Thymus (tissue), 11 donors: ENCODE measurements around the gene RHEBL1. TPM values are rescaled to one million over a fixed set of nuclear protein-coding genes. Genes with fewer than 3 reads are reported as not detected.

ENCODE experiments used
- DNase-seq, 9 donors: peaks; one replicate each; pipeline ENCODE4 v3.0.0-alpha.2; 2013; ENCODE audit warnings: low spot score in 9 of 9, low read depth in 6 of 9, missing footprints in 1 of 9
- H3K27ac ChIP-seq, 2 donors: one replicate each; pipeline ENCODE4 v1.5.1; 2013; ENCODE audit warnings: control low read depth in 1 of 2, low read depth in 1 of 2, low read length in 1 of 2, mild to moderate bottlenecking in 1 of 2, moderate library complexity in 1 of 2
- H3K27me3 ChIP-seq, 2 donors: one replicate each; pipeline ENCODE4 v1.5.1; 2013; ENCODE audit warnings: low read length in 1 of 2; ENCODE audit not compliant: control insufficient read depth in 2 of 2, insufficient read depth in 1 of 2
- H3K36me3 ChIP-seq, 2 donors: one replicate each; pipeline ENCODE4 v1.5.1; 2013; ENCODE audit warnings: low read length in 1 of 2, mild to moderate bottlenecking in 1 of 2, moderate library complexity in 1 of 2; ENCODE audit not compliant: control insufficient read depth in 2 of 2, insufficient read depth in 2 of 2
- H3K4me1 ChIP-seq, 2 donors: one replicate each; pipeline ENCODE4 v1.5.1; 2013; ENCODE audit warnings: low read length in 2 of 2; ENCODE audit not compliant: control insufficient read depth in 2 of 2, insufficient read depth in 2 of 2
- H3K4me3 ChIP-seq, 2 donors: one replicate each; pipeline ENCODE4 v1.5.1; 2013; ENCODE audit warnings: low read length in 2 of 2, control low read depth in 1 of 2, mild to moderate bottlenecking in 1 of 2
- H3K9me3 ChIP-seq, 2 donors: one replicate each; pipeline ENCODE4 v1.5.1; 2013; ENCODE audit warnings: low read length in 1 of 2, mild to moderate bottlenecking in 1 of 2; ENCODE audit not compliant: control insufficient read depth in 2 of 2, insufficient read depth in 1 of 2
- WGBS: extraction: QIAGEN DNeasy Blood & Tissue Kit; methylation state at CpG from one replicate; pipeline ENCODE4 v1.1.7; 2013; 5-methylcytosine and 5-hydroxymethylcytosine counted together
- polyA plus RNA-seq: library from polyadenylated mRNA; stranded (reverse); fragments of 200-250 nt; gene quantifications from one replicate; pipeline ENCODE4 v1.2.3, GENCODE V29; 2013
- total RNA-seq: library from RNA; stranded (reverse); fragments of 120-200 nt; gene quantifications from one replicate; pipeline ENCODE4 v1.2.4, GENCODE V29; 2013
- donor health status: healthy.

Gene RHEBL1
- total and polyA plus RNA-seq, 2 donors, result 1.6 to 3.2 TPM

DNA sequence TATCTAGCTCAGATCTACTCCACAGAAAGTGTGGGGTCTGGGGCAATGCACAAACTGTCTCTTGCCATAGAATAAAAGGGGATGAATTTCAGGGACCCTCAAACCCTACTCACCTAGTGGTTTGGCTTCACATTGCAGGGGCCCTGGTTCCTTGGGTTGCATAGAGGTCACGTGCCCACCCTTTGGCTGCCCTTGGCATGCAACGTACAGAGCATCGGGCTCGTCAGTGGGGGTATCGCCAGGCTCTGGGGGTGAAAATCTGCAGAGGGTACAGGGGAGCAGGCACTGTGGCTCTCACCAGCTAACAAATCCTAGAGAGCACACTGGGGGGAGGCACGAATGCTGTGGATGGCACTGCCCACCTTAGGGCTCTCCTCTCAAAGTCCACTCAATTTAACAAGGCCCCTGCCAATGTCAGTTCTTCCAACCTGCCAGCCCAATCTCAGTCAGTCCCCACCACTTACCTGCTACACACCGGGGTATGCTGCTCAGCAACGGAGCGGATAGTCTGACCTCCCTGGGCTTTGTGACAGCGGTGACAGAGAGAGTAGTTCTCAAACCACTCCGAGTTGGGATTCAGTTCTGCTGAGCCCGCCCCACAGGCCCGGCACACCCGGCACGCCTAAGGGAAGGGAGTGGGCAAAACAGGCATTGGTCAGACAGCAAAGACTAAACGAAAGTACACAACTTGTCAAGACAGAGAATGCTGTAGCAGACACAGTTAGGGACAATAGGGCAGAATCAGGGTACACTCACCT is 17.1 kb downstream of the RHEBL1 start:
- DNase-seq, result no peak
- 98% methylated on average over 16 of the region's 16 CpGs for WGBS
- peaks cover 23 to 24% of the 10 kb centered on the region in 2 donors for H3K4me1 ChIP-seq
- H3K9me3 ChIP-seq, result no peaks in the 10 kb centered on the region
- H3K27me3 ChIP-seq, result no peaks in the 10 kb centered on the region
- H3K4me3 ChIP-seq, result no peak overlapping the region
- no peak overlapping the region for H3K27ac ChIP-seq
- peaks cover 74 to 83% of the 10 kb centered on the region in 2 donors for H3K36me3 ChIP-seq

DNA sequence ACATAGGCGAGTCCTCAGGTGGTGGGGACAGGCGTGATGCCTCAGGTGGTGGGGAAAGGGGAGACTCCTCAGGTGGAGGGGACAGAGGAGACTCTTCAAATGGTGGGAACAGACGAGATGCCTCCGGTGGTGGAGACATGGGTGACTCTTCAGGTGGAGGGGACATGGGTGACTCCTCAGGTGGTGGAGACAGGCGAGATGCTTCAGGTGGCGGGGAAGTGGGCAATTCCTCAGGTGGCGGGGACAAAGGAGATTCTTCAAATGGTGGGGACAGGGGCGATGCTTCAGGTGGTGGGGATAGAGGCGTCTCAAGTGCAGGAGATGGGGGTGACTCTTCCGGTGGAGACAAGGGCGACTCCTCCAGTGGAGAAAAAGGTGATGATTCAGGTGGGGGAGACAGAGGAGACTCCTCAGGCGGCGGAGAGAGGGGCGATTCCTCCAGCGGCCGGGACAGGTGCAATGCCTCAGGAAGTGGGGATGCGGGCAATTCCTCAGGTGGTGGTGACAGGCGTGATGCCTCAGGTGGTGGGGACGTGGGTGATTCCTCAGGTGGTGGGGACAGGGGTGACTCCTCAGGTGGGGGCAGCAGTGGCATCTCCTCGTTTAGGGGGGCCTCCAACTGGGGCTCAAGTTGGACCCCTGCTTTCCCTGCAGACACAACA is 17.9 kb downstream of the RHEBL1 start:
- 96% methylated on average over 20 of the region's 20 CpGs for WGBS
- Histone ChIP-seq H3K4me1 (peaks cover 16 to 17% of the 10 kb centered on the region in 2 donors), H3K4me3 (no peak overlapping the region), H3K27ac (no peak overlapping the region), H3K36me3 (peaks cover 81 to 90% of the 10 kb centered on the region in 2 donors), H3K9me3 (no peaks in the 10 kb centered on the region), H3K27me3 (no peaks in the 10 kb centered on the region)
- no peak for DNase-seq

DNA sequence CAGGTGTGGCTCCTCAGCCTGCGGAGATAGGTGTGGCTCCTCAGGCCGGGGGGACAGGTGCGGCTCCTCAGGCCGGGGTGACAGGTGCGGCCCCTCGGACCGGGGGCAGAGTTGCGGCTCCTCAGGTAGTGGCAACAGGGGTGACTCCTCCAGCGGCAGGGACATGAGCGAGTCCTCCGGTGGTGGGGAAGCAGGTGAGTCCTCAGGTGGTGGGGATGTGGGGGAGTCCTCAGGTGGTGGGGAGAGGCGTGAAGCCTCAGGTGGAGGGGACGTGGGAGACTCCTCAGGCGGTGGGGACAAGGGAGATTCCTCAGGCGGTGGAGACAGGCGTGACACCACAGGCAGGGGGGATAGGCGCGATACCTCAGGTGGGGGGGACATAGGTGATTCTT is 18.4 kb downstream of the RHEBL1 start:
- Histone ChIP-seq H3K4me3 (no peak overlapping the region), H3K27me3 (no peaks in the 10 kb centered on the region)
- no peak for DNase-seq

DNA sequence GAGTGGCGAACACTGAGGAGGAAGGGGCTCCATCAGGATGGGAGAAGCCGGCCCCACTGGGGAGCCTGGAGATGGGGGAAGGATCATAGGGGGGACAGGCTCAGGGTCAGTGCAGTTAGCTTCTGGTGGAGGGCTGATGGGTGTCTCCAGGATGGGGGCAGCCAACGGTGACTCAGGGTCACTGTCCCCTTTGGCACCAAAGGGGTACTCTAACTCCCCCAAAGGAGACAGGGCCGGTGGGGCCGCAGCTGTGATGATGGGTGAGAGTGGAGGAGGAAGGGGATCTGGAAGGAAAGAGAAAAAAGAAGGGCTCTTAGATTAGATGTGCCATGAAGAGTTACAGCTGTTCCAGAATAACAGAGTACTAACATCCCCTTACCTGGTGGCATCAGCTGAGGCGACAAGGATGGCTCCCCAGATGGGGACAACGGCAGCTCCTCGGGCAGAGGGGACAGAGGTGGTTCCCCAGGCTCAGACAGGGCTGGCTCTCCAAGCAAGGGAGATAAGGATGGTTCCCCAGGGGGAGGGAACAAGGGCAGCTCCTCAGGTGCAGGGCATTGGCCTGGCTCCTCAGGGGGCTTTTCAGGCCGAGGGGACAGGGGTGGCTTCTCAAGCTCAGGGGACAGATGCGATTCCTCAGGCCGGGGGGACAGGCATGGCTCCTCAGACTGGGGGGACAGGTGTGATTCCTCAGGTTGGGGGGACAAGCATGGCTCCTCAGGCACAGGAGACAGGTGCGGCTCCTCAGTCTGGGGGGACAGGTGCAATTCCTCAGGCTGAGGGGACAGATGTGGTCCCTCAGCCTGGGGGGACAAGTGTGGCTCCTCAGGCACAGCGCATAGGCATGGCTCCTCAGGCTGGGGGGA is 19.0 kb downstream of the RHEBL1 start:
- peaks cover 4 to 7% of the 10 kb centered on the region in 2 donors for H3K4me1 ChIP-seq
- no peak overlapping the region for H3K27ac ChIP-seq
- no peaks in the 10 kb centered on the region for H3K27me3 ChIP-seq
- DNase-seq, result no peak
- no peaks in the 10 kb centered on the region for H3K9me3 ChIP-seq
- peaks cover 91 to 100% of the 10 kb centered on the region in 2 donors for H3K36me3 ChIP-seq
- no peak overlapping the region for H3K4me3 ChIP-seq
- 97% methylated on average over 13 of the region's 13 CpGs for WGBS

More for the DNA sequence above, 18.4 kb downstream of the RHEBL1 start:
- 98% methylated on average over 18 of the region's 18 CpGs for WGBS
- no peak overlapping the region for H3K27ac ChIP-seq
- H3K9me3 ChIP-seq, result no peaks in the 10 kb centered on the region
- peaks cover 11 to 12% of the 10 kb centered on the region in 2 donors for H3K4me1 ChIP-seq
- H3K36me3 ChIP-seq, result peaks cover 85 to 96% of the 10 kb centered on the region in 2 donors

DNA sequence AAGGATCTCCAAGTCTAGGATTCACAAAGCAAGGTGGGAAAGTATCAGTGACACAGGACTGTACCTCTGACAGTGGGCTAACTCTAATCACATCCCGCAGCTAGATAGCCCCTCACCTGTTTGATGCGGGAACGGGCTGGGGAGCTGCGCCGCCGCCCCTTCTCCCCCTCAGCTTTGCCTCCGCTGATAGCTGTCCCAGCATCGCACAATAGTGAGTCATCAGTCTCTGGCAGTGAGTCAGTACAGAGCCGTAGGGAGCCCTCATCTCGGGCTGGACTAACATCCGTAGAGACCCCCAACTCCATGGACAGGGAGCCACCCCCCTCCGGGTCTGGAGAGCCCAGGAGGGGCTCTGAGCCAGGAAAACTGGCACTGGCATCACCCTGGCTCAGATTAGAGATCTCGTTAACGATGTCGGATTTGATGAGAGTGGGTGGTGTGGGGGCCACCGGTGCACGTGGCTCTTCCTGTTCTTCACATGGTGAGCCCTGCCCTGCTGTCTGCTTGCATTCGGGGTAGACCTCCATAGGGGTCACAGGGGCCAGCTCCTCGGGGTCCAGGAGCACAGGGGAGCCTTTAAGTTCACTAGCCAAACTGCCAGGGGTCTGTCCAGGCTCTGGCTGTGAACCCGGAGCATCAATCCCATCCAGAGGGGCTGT is 20.1 kb downstream of the RHEBL1 start:
- DNase-seq, result no peak
- no peaks in the 10 kb centered on the region for H3K27me3 ChIP-seq
- peaks cover 98 to 100% of the 10 kb centered on the region in 2 donors for H3K36me3 ChIP-seq
- H3K4me3 ChIP-seq, result no peak overlapping the region
- no peak overlapping the region for H3K27ac ChIP-seq
- 96% methylated on average over 20 of the region's 20 CpGs for WGBS
- no peaks in the 10 kb centered on the region for H3K9me3 ChIP-seq
- no peaks in the 10 kb centered on the region for H3K4me1 ChIP-seq

DNA sequence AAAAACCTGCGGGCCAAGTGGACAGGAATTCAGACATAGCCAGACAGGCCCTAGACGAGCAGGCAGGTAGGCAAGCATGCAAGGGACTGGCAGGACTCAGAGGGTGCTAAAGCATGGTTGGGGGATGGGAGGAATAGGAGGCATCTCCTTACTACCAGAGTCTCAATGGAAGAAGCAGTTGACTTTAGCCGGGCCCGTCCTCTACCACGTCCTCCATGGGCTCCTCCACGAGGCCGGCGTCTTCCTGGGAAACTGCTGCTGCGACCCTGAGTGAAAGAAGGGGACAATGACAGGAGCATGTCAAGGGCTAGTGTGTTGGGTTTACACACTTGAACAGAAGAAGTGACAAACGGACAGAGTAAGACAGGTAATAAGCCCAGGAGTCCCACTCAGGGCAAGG is 20.8 kb downstream of the RHEBL1 start:
- WGBS, result 99% methylated on average over 10 of the region's 10 CpGs
- H3K9me3 ChIP-seq, result no peaks in the 10 kb centered on the region
- H3K36me3 ChIP-seq, result peaks cover 98 to 100% of the 10 kb centered on the region in 2 donors
- H3K4me3 ChIP-seq, result no peak overlapping the region
- no peaks in the 10 kb centered on the region for H3K4me1 ChIP-seq
- no peak for DNase-seq
- H3K27me3 ChIP-seq, result no peaks in the 10 kb centered on the region
- no peak overlapping the region for H3K27ac ChIP-seq

DNA sequence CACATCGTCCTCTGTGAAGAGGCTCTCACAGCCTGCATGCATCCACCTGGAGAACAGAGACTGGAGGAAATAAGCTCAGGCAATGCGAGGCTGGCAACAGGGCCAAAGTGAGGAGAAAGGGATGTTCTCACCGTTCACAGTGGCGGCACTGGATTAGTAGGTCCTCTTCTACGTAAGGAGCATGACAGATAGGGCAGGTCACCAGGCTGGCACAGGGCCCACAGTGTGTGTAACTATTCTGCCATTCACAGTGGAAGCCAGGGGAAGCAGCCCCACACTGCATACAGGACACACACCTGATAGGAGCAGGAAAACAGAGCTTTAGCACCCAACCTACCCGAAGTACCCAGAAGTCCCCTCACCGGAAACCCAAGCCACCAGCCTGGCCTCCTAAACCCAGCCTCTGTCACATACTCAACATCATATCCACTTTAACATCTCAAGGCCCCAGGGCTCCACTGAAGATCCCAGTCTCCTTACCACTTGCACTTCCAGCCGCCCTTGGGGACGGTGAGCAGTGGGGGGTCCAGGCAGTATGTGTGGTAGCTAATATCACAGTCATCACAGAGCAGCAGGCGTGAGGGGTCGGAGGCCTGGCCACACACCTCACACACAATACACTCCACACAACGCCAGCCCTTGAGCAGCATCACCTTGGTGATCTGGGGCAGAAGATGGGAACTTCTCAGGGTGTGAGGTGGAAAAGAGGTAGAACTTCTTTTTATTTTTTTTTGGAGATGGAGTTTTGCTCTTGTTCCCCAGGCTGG is 23.5 kb downstream of the RHEBL1 start:
- H3K27me3 ChIP-seq, result no peaks in the 10 kb centered on the region
- DNase-seq, result no peak
- 98% methylated on average over 12 of the region's 12 CpGs for WGBS
- H3K4me3 ChIP-seq, result no peak overlapping the region
- H3K9me3 ChIP-seq, result no peaks in the 10 kb centered on the region
- H3K36me3 ChIP-seq, result peaks cover 98 to 100% of the 10 kb centered on the region in 2 donors
- H3K4me1 ChIP-seq, result no peaks in the 10 kb centered on the region
- no peak overlapping the region for H3K27ac ChIP-seq

DNA sequence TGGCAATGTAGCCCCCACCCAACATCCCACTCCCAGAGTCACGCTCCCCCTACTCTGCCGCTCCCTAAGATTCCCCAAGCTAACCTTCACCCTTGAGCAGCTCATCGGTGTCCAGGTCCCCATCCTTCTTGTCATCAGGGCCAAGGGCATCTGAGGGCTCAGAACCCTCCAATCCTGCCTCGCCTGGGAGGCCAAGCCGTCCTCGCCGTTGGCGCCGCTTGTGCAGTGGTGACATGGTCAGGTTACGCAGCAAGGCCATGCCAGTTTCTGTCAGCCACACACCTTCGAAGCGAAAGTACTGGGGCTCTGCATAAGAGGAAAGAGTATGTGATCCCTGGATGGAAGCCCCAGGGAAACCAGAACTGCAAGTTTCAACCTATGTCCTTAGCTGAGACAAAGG is 25.1 kb downstream of the RHEBL1 start:
- no peak overlapping the region for H3K27ac ChIP-seq
- 96% methylated on average over 12 of the region's 12 CpGs for WGBS

More for the DNA sequence above, 25.1 kb downstream of the RHEBL1 start:
- no peak for DNase-seq
- Histone ChIP-seq H3K9me3 (no peaks in the 10 kb centered on the region), H3K4me1 (no peaks in the 10 kb centered on the region), H3K4me3 (no peak overlapping the region), H3K27me3 (no peaks in the 10 kb centered on the region), H3K36me3 (peaks cover 98 to 100% of the 10 kb centered on the region in 2 donors)
